Measurements from ENCODE around the gene SMG5. TPM values are rescaled to one million over a fixed set of nuclear protein-coding genes. Genes with fewer than 3 reads are reported as not detected.

SMG5 gene
- total RNA-seq, 1 experiment from 2014 or later, result 126 TPM

DNA sequence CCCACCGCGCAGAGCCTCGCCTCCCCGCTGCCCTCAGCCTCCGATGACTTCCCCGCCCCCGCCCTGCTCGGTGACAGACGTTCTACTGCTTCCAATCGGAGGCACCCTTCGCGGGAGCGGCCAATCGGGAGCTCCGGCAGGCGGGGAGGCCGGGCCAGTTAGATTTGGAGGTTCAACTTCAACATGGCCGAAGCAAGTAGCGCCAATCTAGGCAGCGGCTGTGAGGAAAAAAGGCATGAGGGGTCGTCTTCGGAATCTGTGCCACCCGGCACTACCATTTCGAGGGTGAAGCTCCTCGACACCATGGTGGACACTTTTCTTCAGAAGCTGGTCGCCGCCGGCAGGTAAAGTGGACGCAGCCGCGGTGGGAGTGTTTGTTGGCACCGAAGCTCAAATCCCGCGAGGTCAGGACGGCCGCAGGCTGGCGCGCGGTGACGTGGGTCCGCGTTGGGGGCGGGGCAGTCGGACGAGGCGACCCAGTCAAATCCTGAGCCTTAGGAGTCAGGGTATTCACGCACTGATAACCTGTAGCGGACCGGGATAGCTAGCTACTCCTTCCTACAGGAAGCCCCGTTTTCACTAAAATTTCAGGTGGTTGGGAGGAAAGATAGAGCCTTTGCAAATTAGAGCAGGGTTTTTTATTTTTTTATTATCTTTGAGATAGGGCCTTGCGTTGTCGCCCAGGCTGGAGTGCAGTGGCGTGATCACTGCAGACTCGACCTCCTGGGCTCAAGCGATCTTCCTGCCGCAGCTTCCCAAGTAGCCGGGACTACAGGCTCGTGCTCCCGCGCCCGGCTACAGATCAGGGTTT lies 69.6 kb downstream of the SMG5 start, which contains the start of gene PMF1:
PMF1 (plus strand) TSS at position 175 of the 811 bp plus-strand sequence; CDS start at position 184, 9 bp downstream.
- intact Hi-C loops (cut with micrococcal nuclease), result no loop called here
- TSS peak; percentile 80 for BruUV-seq (replicated peaks)

DNA sequence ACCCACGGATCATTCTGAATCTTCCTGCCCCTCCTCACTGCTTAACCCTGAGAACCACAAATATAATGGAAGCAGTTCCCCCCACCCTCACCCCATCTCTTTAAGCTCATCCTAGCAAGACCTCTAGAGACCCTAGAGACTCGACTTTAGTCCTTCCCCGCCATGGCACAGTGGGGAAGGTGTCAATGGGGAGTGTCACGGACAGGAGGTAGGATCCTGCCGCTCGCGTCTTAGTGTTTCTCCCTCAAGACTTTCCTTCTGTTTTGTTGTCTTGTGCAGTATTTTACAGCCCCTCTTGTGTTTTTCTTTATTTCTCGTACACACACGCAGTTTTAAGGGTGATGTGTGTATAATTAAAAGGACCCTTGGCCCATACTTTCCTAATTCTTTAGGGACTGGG lies 70.5 kb downstream of the SMG5 start:
- H3K27me3 ChIP-seq (ENCODE audit: low read length), result no peaks in the 10 kb centered on the region
- H3K79me2 ChIP-seq (ENCODE audit: low read length), result peaks cover 22% of the 10 kb centered on the region
- peaks cover 19% of the 10 kb centered on the region for H3K36me3 ChIP-seq (ENCODE audit: low read depth, low read length)
- H3K4me1 ChIP-seq (ENCODE audit: insufficient read depth, low read length), result peaks cover 14% of the 10 kb centered on the region
- peak overlapping the region; percentile 93 for H3K9ac ChIP-seq (ENCODE audit: low read length)
- no peaks in the 10 kb centered on the region for H3K9me3 ChIP-seq (ENCODE audit: low read length)
- no peaks in the 10 kb centered on the region for H4K20me1 ChIP-seq (ENCODE audit: low read length)
- BruUV-seq (replicated peaks), result no TSS peak
- no peak for DNase-seq
- ATAC-seq, result no peak
- ChIA-PET CTCF (interaction anchor here (1.0 to 1.1 kb wide), 2 partner anchors 66 to 82 kb away, joined by 3 to 13 read pairs; no protein-coding TSS in a partner anchor), POLR2A (ENCODE audit: unreplicated experiment) (no interaction called here)
- no peaks in the 10 kb centered on the region for H3K9me2 ChIP-seq (replicated peaks; ENCODE audit: low read length)
- no peak for TF ChIP-seq EZH2 (IDR thresholded peaks at IDR 0.05; ENCODE audit: low read length, unreplicated experiment)
- no peak for TF ChIP-seq EZH2phosphoT487 (IDR thresholded peaks at IDR 0.05; ENCODE audit: borderline replicate concordance, low read length)
- no peak for TF ChIP-seq CTCF (conservative IDR thresholded peaks at IDR 0.05; ENCODE audit: low read depth, low read length)
- H2AFZ ChIP-seq (ENCODE audit: low read length), result peak overlapping the region; percentile 88
- intact Hi-C loops (cut with micrococcal nuclease), result no loop called here
- peak overlapping the region; percentile 84 for H3K4me3 ChIP-seq (ENCODE audit: low read length)
- peak overlapping the region; percentile 85 for H3K27ac ChIP-seq (ENCODE audit: low read length)
- H3F3A ChIP-seq (ENCODE audit: low read length, unreplicated experiment), result no peaks in the 10 kb centered on the region
- peak overlapping the region; percentile 95 for H3K4me2 ChIP-seq (ENCODE audit: low read length)

More for the DNA sequence above, 69.6 kb downstream of the SMG5 start, which contains the start of gene PMF1:
- DNase-seq (peak; percentile 97), ATAC-seq (peak; percentile 96)
- Histone ChIP-seq H3K36me3 (ENCODE audit: low read depth, low read length) (peaks cover 16% of the 10 kb centered on the region), H3K79me2 (ENCODE audit: low read length) (peaks cover 22% of the 10 kb centered on the region), H3K4me3 (ENCODE audit: low read length) (peak within 1 kb of the TSS; percentile 84), H3K9ac (ENCODE audit: low read length) (peak within 1 kb of the TSS; percentile 93), H3K9me3 (ENCODE audit: low read length) (no peaks in the 10 kb centered on the region), H4K20me1 (ENCODE audit: low read length) (no peaks in the 10 kb centered on the region), H3K9me2 (replicated peaks; ENCODE audit: low read length) (no peaks in the 10 kb centered on the region), H3K27ac (ENCODE audit: low read length) (peak within 1 kb of the TSS; percentile 85), H3K4me2 (ENCODE audit: low read length) (peak within 1 kb of the TSS; percentile 95), H3K27me3 (ENCODE audit: low read length) (no peaks in the 10 kb centered on the region), H3F3A (ENCODE audit: low read length, unreplicated experiment) (no peaks in the 10 kb centered on the region), H3K4me1 (ENCODE audit: insufficient read depth, low read length) (peaks cover 23% of the 10 kb centered on the region), H2AFZ (ENCODE audit: low read length) (peak within 1 kb of the TSS; percentile 88)
- CTCF ChIA-PET, result interaction anchor here (1.0 to 1.1 kb wide), 3 partner anchors 12 to 83 kb away, joined by 3 to 19 read pairs (median 13); no protein-coding TSS in a partner anchor
- POLR2A ChIA-PET (ENCODE audit: unreplicated experiment), result interaction anchor here (0.6 to 1.2 kb wide), 8 partner anchors 12 to 516 kb away, joined by 3 to 13 read pairs (median 4); partner anchors contain the start of gene SLC25A44
- TF ChIP-seq CTCF (conservative IDR thresholded peaks at IDR 0.05; ENCODE audit: low read depth, low read length), result no peak
- TF ChIP-seq EZH2phosphoT487 (IDR thresholded peaks at IDR 0.05; ENCODE audit: borderline replicate concordance, low read length), result no peak
- no peak for TF ChIP-seq EZH2 (IDR thresholded peaks at IDR 0.05; ENCODE audit: low read length, unreplicated experiment)
